Amniotic epithelial cell (primary cell): ENCODE results near the gene LIMS2.

ENCODE experiments used
- DNase-seq: peaks from one replicate; pipeline ENCODE4 v3.0.0-alpha.2; 2010; ENCODE audit warnings: low read depth

The LIMS2 gene

GRCh38 chr2:127658641-127659407 is 16.5 kb downstream of the LIMS2 start:
- peak; percentile 7 for DNase-seq

- no peak for DNase-seq
Observed at GRCh38 chr2:127658146-127658545, 17.2 kb downstream of the LIMS2 start.

GRCh38 chr2:127657232-127657595 is 18.1 kb downstream of the LIMS2 start:
- DNase-seq: no peak

GRCh38 chr2:127656569-127657231 is 18.6 kb downstream of the LIMS2 start:
- no peak for DNase-seq

GRCh38 chr2:127655209-127656073 is 19.9 kb downstream of the LIMS2 start:
- no peak for DNase-seq

- no peak for DNase-seq
Observed at GRCh38 chr2:127654838-127655175, 20.5 kb downstream of the LIMS2 start.

- no peak for DNase-seq
Observed at GRCh38 chr2:127654084-127654837, 21.1 kb downstream of the LIMS2 start.

GRCh38 chr2:127653421-127654083 is 21.8 kb downstream of the LIMS2 start:
- no peak for DNase-seq

- DNase-seq: no peak
Observed at GRCh38 chr2:127652786-127653357, 22.5 kb downstream of the LIMS2 start.

- DNase-seq: peak; percentile 56
Observed at GRCh38 chr2:127651971-127652550, 23.3 kb downstream of the LIMS2 start.

- DNase-seq: no peak
Observed at GRCh38 chr2:127651381-127651809, 23.9 kb downstream of the LIMS2 start.

GRCh38 chr2:127650785-127651380 is 24.4 kb downstream of the LIMS2 start:
- DNase-seq: no peak

- DNase-seq: no peak
Observed at GRCh38 chr2:127650041-127650784, 25.1 kb downstream of the LIMS2 start.

GRCh38 chr2:127649684-127650040 is 25.7 kb downstream of the LIMS2 start:
- DNase-seq: peak; percentile 69

- DNase-seq: no peak
Observed at GRCh38 chr2:127649100-127649611, 26.2 kb downstream of the LIMS2 start.

GRCh38 chr2:127648321-127648720 is 27.0 kb downstream of the LIMS2 start:
- no peak for DNase-seq

GRCh38 chr2:127647242-127648190 is 27.8 kb downstream of the LIMS2 start:
- DNase-seq: no peak

- no peak for DNase-seq
Observed at GRCh38 chr2:127646487-127647241, 28.7 kb downstream of the LIMS2 start.
